GM12878 (cell line): ENCODE measurements around the gene MASTL. TPM values are rescaled to one million over a fixed set of nuclear protein-coding genes. Genes with fewer than 3 reads are reported as not detected.
A peak's percentile ranks its signal among the peaks of the same experiment; 100 is the strongest.

Source experiments
- ATAC-seq: fragments of 200-7000 bp; cut with Tn5 transposase; 3 replicates; pipeline ENCODE4 v1.9.1; 2020; ENCODE audit warnings: mild to moderate bottlenecking, moderate library complexity
- BruUV-seq: library from RNA; stranded (reverse); fragments of 400-500 nt; replicated peaks from 2 replicates; lab custom pipeline; 2021; lab: Mats Ljungman, UMichigan
- CTCF ChIA-PET: fragments of 300-600 bp; sonication (Branson Sonifier 250); formaldehyde crosslinking; extraction: SDS; loops from one replicate; lab custom pipeline; 2021; ENCODE audit warnings: inconsistent platforms; lab: Yijun Ruan, JAX
- POLR2A ChIA-PET: fragments of 350-600 bp; formaldehyde crosslinking; extraction: SDS; loops from one replicate; lab custom pipeline; 2021; ENCODE audit warnings: inconsistent platforms; lab: Charles Lee
- RAD21 ChIA-PET: fragments of 300-600 bp; sonication (Branson Sonifier 250); formaldehyde crosslinking; loops from one replicate; lab custom pipeline; 2023; ENCODE audit warnings: antibody characterized with exemption; ENCODE audit not compliant: unreplicated experiment; lab: Charles Lee
- SMC1A ChIA-PET: fragments of 300-600 bp; sonication (Branson Sonifier 250); formaldehyde crosslinking; loops from one replicate; lab custom pipeline; 2023; ENCODE audit not compliant: unreplicated experiment, uncharacterized antibody; lab: Charles Lee
- DNase-seq: peaks from one replicate; pipeline ENCODE4 v3.0.0-alpha.2; 2011; ENCODE audit warnings: low read depth, low spot score
- FAIRE-seq: peaks from 3 replicates; lab custom pipeline; 2011; peaks lifted over from hg19 to GRCh38; lab: Jason Lieb, UNC
- H2AFZ ChIP-seq: 2 replicates; pipeline ENCODE4 v1.6.0; 2011; ENCODE audit warnings: low read depth, low read length, control low read depth; ENCODE audit not compliant: control insufficient read depth
- H3K27ac ChIP-seq: 2 replicates; pipeline ENCODE4 v1.5.1; 2011; ENCODE audit warnings: control low read depth; ENCODE audit not compliant: control insufficient read depth, insufficient read depth
- H3K27me3 ChIP-seq, 2 experiments: replicated peaks in 1 of 2; 2 replicates each; pipeline versions ENCODE4 v1.6.0 to v1.6.1; 2011; ENCODE audit warnings: low read length in 1 of 2; ENCODE audit not compliant: control insufficient read depth in 2 of 2, insufficient read depth in 2 of 2
- H3K36me3 ChIP-seq, 2 experiments: 2 replicates each; pipeline ENCODE4 v1.5.1; 2011; ENCODE audit warnings: low read length in 1 of 2; ENCODE audit not compliant: control insufficient read depth in 2 of 2, insufficient read depth in 2 of 2
- H3K4me1 ChIP-seq: 2 replicates; pipeline ENCODE4 v1.6.1; 2011; ENCODE audit warnings: mild to moderate bottlenecking, low read length, moderate library complexity, mixed read lengths; ENCODE audit not compliant: control insufficient read depth, insufficient read depth
- H3K4me2 ChIP-seq: 2 replicates; pipeline ENCODE4 v1.6.0; 2011; ENCODE audit warnings: control low read depth; ENCODE audit not compliant: control insufficient read depth, insufficient read depth
- H3K4me3 ChIP-seq: fragments of 200-600 bp; sonication (generic); 2 replicates; pipeline ENCODE4 v1.5.1; 2016
- H3K79me2 ChIP-seq: 2 replicates; pipeline ENCODE4 v1.6.0; 2011; ENCODE audit warnings: low read length; ENCODE audit not compliant: control insufficient read depth, insufficient read depth
- H3K9ac ChIP-seq: 2 replicates; pipeline ENCODE4 v1.8.0; 2011; ENCODE audit warnings: low read length, control low read depth, mixed read lengths; ENCODE audit not compliant: control insufficient read depth, insufficient read depth
- H3K9me3 ChIP-seq: replicated peaks from 3 replicates; pipeline ENCODE4 v1.5.1; 2011; ENCODE audit warnings: mild to moderate bottlenecking, low read length; ENCODE audit not compliant: control insufficient read depth, insufficient read depth
- H4K20me1 ChIP-seq: 2 replicates; pipeline ENCODE4 v1.6.0; 2011; ENCODE audit not compliant: control insufficient read depth, insufficient read depth
- CHD1 ChIP-seq: IDR thresholded peaks from 2 replicates; pipeline ENCODE4 v1.6.1; 2012; ENCODE audit warnings: low read depth, low read length, improper control_type of control experiment
- CHD4 ChIP-seq: fragments of 200-600 bp; sonication (generic); IDR thresholded peaks from 2 replicates; pipeline ENCODE4 v1.6.1; 2016; ENCODE audit warnings: mild to moderate bottlenecking
- EP300 ChIP-seq, 2 experiments: fragments of 150-350 bp in 1 of 2; IDR thresholded peaks; 2 replicates each; pipeline ENCODE4 v1.6.1; 2011 to 2012; ENCODE audit warnings: low read depth in 2 of 2, low read length in 2 of 2, borderline replicate concordance in 1 of 2, improper control_type of control experiment in 1 of 2, inconsistent platforms in 1 of 2; ENCODE audit not compliant: control insufficient read depth in 1 of 2
- GABPA ChIP-seq: IDR thresholded peaks from 2 replicates; pipeline ENCODE4 v1.6.1; 2014; ENCODE audit warnings: antibody characterized with exemption, low read depth, mild to moderate bottlenecking, inconsistent platforms
- GATAD2B ChIP-seq: fragments of 450-650 bp; conservative IDR thresholded peaks from 2 replicates; pipeline ENCODE4 v1.6.1; 2017; ENCODE audit warnings: low read depth, mild to moderate bottlenecking, moderate library complexity
- HDAC2 ChIP-seq: fragments of 200-600 bp; sonication (generic); IDR thresholded peaks from 2 replicates; pipeline ENCODE4 v1.6.1; 2017
- HDGF ChIP-seq: fragments of 450-650 bp; IDR thresholded peaks from 2 replicates; pipeline ENCODE4 v1.6.1; 2016; ENCODE audit warnings: antibody characterized with exemption
- KAT2A ChIP-seq: conservative IDR thresholded peaks from 2 replicates; pipeline ENCODE4 v1.6.1; 2011; ENCODE audit warnings: low read depth, low read length; ENCODE audit not compliant: control insufficient read depth
- NFXL1 ChIP-seq: fragments of 450-650 bp; IDR thresholded peaks from 2 replicates; pipeline ENCODE4 v1.6.1; 2017; ENCODE audit warnings: antibody characterized with exemption, mild to moderate bottlenecking, borderline replicate concordance
- NR2C1 ChIP-seq: fragments of 450-650 bp; IDR thresholded peaks from 2 replicates; pipeline ENCODE4 v1.6.1; 2017; ENCODE audit warnings: antibody characterized with exemption, mild to moderate bottlenecking, moderate library complexity
- POLR2AphosphoS5 ChIP-seq: IDR thresholded peaks from 2 replicates; pipeline ENCODE4 v1.6.1; 2011; ENCODE audit warnings: mild to moderate bottlenecking, low read length, inconsistent platforms
- POU2F2 ChIP-seq: IDR thresholded peaks from 3 replicates; pipeline ENCODE4 v1.6.1; 2011; ENCODE audit warnings: low read depth, mild to moderate bottlenecking, low read length, borderline replicate concordance
- WGBS: methylation state at CpG from one replicate; pipeline ENCODE4 v1.1.6; 2016; ENCODE audit warnings: low lambda C conversion rate; ENCODE audit not compliant: insufficient replicate concordance, insufficient coverage; ENCODE audit errors: missing lambda C conversion rate; 5-methylcytosine and 5-hydroxymethylcytosine counted together
- in situ Hi-C: fragments of 300-500 bp; cut with MboI; formaldehyde crosslinking; loops from 9 replicates; pipeline ENCODE4 v1.14.3; 2018; ENCODE audit warnings: mixed read lengths
- intact Hi-C: fragments of 100-400 bp; cut with micrococcal nuclease; formaldehyde crosslinking; loops from one replicate; pipeline ENCODE4 v1.14.2; 2022; ENCODE audit not compliant: unreplicated experiment
- polyA plus RNA-seq, 11 experiments: library from polyadenylated mRNA; depleted of rRNA in 4 of 11; unstranded in 6 of 11; stranded (reverse) in 5 of 11; fragments of >200 nt; fragmentation: Nextera tagmentation in 4 of 11; fragmentation: Illumina TruSeq in 1 of 11; extraction: Ambion mirVana in 4 of 11; extraction: Trizol in 1 of 11; gene quantifications; 1 replicate in 1 of 11; 2 replicates in 10 of 11; pipeline versions ENCODE4 v1.2.1 to v1.2.3, GENCODE V29; 2011 to 2016; ENCODE audit warnings: inconsistent platforms in 2 of 11, missing spikeins in 2 of 11, low read depth in 1 of 11
- total RNA-seq, 4 experiments: library from RNA; depleted of rRNA in 3 of 4; stranded (reverse); fragments of >200 nt in 3 of 4; fragmentation: Illumina TruSeq in 1 of 4; extraction: Trizol in 1 of 4; gene quantifications; 2 replicates each; pipeline versions ENCODE4 v1.2.1 to v1.2.3, GENCODE V29; 2013 to 2021
- TF ChIP-seq, protein P1 (sequence below): fragments of 450-650 bp; IDR thresholded peaks from 2 replicates; pipeline ENCODE4 v1.6.1; 2016; ENCODE audit warnings: mild to moderate bottlenecking
- TF ChIP-seq, protein P2 (sequence below): IDR thresholded peaks from 2 replicates; pipeline ENCODE4 v1.6.1; 2012; ENCODE audit warnings: low read length, inconsistent platforms
- TF ChIP-seq, protein P3 (sequence below): fragments of 450-650 bp; formaldehyde crosslinking; IDR thresholded peaks from 2 replicates; pipeline ENCODE4 v1.4.0; 2022; ENCODE audit warnings: mild to moderate bottlenecking, moderate library complexity

Gene MASTL
- total and polyA plus RNA-seq, 10 of the 15 experiments (the other 5 are each of a cell fraction or from before 2014, with no cell fraction given), result 7.1 to 36.9 (median 21.3) TPM

DNA sequence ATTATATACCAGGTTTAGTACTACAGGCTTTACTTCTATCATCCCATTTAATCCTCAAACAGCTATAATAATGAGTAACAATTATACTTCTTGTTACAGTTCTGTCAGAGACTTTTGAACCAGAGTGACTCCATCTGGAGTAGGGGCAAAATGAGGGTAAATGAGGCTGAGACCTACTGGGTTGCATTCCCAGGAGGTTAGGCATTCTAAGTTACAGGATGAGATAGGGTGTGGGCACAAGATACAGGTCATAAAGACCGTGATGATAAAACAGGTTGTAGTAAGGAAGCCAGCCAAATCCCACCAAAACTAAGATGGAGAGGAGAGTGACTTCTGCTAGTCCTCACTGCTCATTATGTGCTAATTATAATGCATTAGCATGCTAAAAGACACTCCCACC is 4.9 kb upstream of the MASTL start:
- Histone ChIP-seq H3K9ac (no peak overlapping the region), H3K79me2 (peaks cover 79% of the 10 kb centered on the region), H3K27me3 (no peaks in the 10 kb centered on the region), H3K4me2 (peak overlapping the region; percentile 28; the same call in 1 of the 2 replicates), H2AFZ (no peak overlapping the region), H3K27ac (no peak overlapping the region), H3K4me3 (no peak overlapping the region), H3K9me3 (no peaks in the 10 kb centered on the region; the same call in 2 of the 3 replicates), H3K4me1 (no peaks in the 10 kb centered on the region; the same call in 1 of the 2 replicates), H4K20me1 (peaks cover 4% of the 10 kb centered on the region; the same call in 1 of the 2 replicates), H3K36me3 (peaks cover 6 to 22% of the 10 kb centered on the region in 2 experiments)
- ChIA-PET CTCF (interaction anchor here (1.6 kb wide), 1 partner anchor 74 kb away, joined by 6 read pairs; no protein-coding TSS in a partner anchor), SMC1A (no interaction called here), RAD21 (no interaction called here), POLR2A (no interaction called here)
- BruUV-seq, result no TSS peak
- intact Hi-C loops, result loop anchor here (5.0 to 10.0 kb wide), 2 partner anchors 258 to 1385 kb away; partner anchors contain the start of gene WAC
- in situ Hi-C loops, result no loop called here
- WGBS, result 96% methylated on average over 1 of the region's 1 CpG
- DNase-seq (no peak), ATAC-seq (no peak), FAIRE-seq (no peak)
- no peak for TF ChIP-seq CHD1
- TF ChIP-seq KAT2A, result no peak
- no peak for TF ChIP-seq GATAD2B
- TF ChIP-seq, protein P1, sequence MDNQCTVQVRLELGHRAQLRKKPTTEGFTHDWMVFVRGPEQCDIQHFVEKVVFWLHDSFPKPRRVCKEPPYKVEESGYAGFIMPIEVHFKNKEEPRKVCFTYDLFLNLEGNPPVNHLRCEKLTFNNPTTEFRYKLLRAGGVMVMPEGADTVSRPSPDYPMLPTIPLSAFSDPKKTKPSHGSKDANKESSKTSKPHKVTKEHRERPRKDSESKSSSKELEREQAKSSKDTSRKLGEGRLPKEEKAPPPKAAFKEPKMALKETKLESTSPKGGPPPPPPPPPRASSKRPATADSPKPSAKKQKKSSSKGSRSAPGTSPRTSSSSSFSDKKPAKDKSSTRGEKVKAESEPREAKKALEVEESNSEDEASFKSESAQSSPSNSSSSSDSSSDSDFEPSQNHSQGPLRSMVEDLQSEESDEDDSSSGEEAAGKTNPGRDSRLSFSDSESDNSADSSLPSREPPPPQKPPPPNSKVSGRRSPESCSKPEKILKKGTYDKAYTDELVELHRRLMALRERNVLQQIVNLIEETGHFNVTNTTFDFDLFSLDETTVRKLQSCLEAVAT, result no peak
- no peak for TF ChIP-seq NFXL1
- TF ChIP-seq POU2F2, result no peak
- TF ChIP-seq CHD4, result no peak
- TF ChIP-seq POLR2AphosphoS5, result no peak
- no peak for TF ChIP-seq NR2C1
- TF ChIP-seq HDAC2, result no peak
- TF ChIP-seq HDGF, result no peak
- TF ChIP-seq, protein P2, sequence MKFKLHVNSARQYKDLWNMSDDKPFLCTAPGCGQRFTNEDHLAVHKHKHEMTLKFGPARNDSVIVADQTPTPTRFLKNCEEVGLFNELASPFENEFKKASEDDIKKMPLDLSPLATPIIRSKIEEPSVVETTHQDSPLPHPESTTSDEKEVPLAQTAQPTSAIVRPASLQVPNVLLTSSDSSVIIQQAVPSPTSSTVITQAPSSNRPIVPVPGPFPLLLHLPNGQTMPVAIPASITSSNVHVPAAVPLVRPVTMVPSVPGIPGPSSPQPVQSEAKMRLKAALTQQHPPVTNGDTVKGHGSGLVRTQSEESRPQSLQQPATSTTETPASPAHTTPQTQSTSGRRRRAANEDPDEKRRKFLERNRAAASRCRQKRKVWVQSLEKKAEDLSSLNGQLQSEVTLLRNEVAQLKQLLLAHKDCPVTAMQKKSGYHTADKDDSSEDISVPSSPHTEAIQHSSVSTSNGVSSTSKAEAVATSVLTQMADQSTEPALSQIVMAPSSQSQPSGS, result no peak
- no peak for TF ChIP-seq GABPA
- no peak for TF ChIP-seq EP300 (IDR thresholded peaks at IDR 0.05; ENCODE audit: borderline replicate concordance in 1 of 2, control insufficient read depth in 1 of 2, low read depth in 2 of 2, low read length in 2 of 2)
- TF ChIP-seq, protein P3, sequence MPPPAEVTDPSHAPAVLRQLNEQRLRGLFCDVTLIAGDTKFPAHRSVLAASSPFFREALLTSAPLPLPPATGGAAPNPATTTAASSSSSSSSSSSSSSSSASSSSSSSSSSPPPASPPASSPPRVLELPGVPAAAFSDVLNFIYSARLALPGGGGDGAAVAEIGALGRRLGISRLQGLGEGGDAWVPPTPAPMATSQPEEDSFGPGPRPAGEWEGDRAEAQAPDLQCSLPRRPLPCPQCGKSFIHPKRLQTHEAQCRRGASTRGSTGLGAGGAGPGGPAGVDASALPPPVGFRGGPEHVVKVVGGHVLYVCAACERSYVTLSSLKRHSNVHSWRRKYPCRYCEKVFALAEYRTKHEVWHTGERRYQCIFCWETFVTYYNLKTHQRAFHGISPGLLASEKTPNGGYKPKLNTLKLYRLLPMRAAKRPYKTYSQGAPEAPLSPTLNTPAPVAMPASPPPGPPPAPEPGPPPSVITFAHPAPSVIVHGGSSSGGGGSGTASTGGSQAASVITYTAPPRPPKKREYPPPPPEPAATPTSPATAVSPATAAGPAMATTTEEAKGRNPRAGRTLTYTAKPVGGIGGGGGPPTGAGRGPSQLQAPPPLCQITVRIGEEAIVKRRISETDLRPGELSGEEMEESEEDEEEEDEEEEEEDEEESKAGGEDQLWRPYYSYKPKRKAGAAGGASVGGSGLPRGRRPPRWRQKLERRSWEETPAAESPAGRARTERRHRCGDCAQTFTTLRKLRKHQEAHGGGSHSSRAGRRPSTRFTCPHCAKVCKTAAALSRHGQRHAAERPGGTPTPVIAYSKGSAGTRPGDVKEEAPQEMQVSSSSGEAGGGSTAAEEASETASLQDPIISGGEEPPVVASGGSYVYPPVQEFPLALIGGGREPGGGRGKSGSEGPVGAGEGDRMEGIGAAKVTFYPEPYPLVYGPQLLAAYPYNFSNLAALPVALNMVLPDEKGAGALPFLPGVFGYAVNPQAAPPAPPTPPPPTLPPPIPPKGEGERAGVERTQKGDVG (CRISPR knock-in tag), result no peak
